RWPE1 (cell line): Measurements from ENCODE around the gene ETFB.
A peak's percentile ranks its signal among the peaks of the same experiment; 100 is the strongest.

Experiments
- CTCF ChIA-PET: fragments of 350-600 bp; sonication (Branson Sonifier 250); formaldehyde crosslinking; extraction: SDS; loops from one replicate; lab custom pipeline; 2021; lab: Yijun Ruan, JAX
- POLR2A ChIA-PET: fragments of 400-600 bp; formaldehyde crosslinking; extraction: SDS; loops from one replicate; lab custom pipeline; 2020; ENCODE audit warnings: antibody characterized with exemption; ENCODE audit not compliant: low non-redundant PET; lab: Yijun Ruan, JAX
- DNase-seq: peaks from one replicate; pipeline ENCODE4 v3.0.0; 2012; ENCODE audit warnings: low spot score
- H3K27ac ChIP-seq: fragments of 450-650 bp; 2 replicates; pipeline ENCODE4 v1.5.1; 2017
- CTCF ChIP-seq: fragments of 450-650 bp; conservative IDR thresholded peaks from 2 replicates; pipeline ENCODE4 v1.5.1; 2017; ENCODE audit warnings: low read depth, mild to moderate bottlenecking

Gene ETFB

GRCh38 chr19:51370230-51370629 is 4.0 kb upstream of the ETFB start:
- POLR2A ChIA-PET = interaction anchor here (0.6 kb wide), 1 partner anchor 20 kb away, joined by 3 read pairs; the partner anchor contains the start of gene C19orf84
- DNase-seq = no peak
- TF ChIP-seq CTCF = no peak
- H3K27ac ChIP-seq = no peak overlapping the region
- CTCF ChIA-PET = no interaction called here

GRCh38 chr19:51368366-51369282 is 2.4 kb upstream of the ETFB start, which contains the start of gene CLDND2:
Gene CLDND2, minus strand, starts transcription at chr19:51369003. Its CDS starts 426 bp downstream, at chr19:51368577.
- peak within 1 kb of the TSS; percentile 93 for H3K27ac ChIP-seq
- no peak for DNase-seq
- ChIA-PET POLR2A (no interaction called here), CTCF (interaction anchor here (0.7 kb wide), 1 partner anchor 105 kb away, joined by 4 read pairs; no protein-coding TSS in a partner anchor)
- no peak for TF ChIP-seq CTCF

- ChIA-PET CTCF (no interaction called here), POLR2A (interaction anchor here (0.5 to 0.7 kb wide), 2 partner anchors 28 kb away, joined by 4 to 11 read pairs; no protein-coding TSS in a partner anchor)
- H3K27ac ChIP-seq = peak overlapping the region; percentile 93
- no peak for TF ChIP-seq CTCF
- peak; percentile 95 for DNase-seq
Observed at GRCh38 chr19:51367565-51368365, 1.6 kb upstream of the ETFB start.

- CTCF ChIA-PET = no interaction called here
- POLR2A ChIA-PET = interaction anchor here (0.7 kb wide), 1 partner anchor 28 kb away, joined by 4 read pairs; no protein-coding TSS in a partner anchor
- no peak for DNase-seq
- H3K27ac ChIP-seq = peak overlapping the region; percentile 93
- TF ChIP-seq CTCF = no peak
Observed at GRCh38 chr19:51367255-51367564, 1.0 kb upstream of the ETFB start.

- DNase-seq = peak; percentile 96
- TF ChIP-seq CTCF = no peak
- POLR2A ChIA-PET = no interaction called here
- H3K27ac ChIP-seq = peak overlapping the region; percentile 93
- CTCF ChIA-PET = interaction anchor here (0.7 kb wide), 1 partner anchor 58 kb away, joined by 3 read pairs; no protein-coding TSS in a partner anchor
Observed at GRCh38 chr19:51366389-51367254, 434 bp upstream of the ETFB start.
